HG02571 (cell line): ENCODE results near the gene SLC6A9.

Experiments used
- ATAC-seq: cut with Tn5 transposase; IDR thresholded peaks from one replicate; pipeline ENCODE4 v1.9.1; 2021; ENCODE audit warnings: mild to moderate bottlenecking, moderate library complexity; ENCODE audit not compliant: unreplicated experiment

SLC6A9 gene

DNA sequence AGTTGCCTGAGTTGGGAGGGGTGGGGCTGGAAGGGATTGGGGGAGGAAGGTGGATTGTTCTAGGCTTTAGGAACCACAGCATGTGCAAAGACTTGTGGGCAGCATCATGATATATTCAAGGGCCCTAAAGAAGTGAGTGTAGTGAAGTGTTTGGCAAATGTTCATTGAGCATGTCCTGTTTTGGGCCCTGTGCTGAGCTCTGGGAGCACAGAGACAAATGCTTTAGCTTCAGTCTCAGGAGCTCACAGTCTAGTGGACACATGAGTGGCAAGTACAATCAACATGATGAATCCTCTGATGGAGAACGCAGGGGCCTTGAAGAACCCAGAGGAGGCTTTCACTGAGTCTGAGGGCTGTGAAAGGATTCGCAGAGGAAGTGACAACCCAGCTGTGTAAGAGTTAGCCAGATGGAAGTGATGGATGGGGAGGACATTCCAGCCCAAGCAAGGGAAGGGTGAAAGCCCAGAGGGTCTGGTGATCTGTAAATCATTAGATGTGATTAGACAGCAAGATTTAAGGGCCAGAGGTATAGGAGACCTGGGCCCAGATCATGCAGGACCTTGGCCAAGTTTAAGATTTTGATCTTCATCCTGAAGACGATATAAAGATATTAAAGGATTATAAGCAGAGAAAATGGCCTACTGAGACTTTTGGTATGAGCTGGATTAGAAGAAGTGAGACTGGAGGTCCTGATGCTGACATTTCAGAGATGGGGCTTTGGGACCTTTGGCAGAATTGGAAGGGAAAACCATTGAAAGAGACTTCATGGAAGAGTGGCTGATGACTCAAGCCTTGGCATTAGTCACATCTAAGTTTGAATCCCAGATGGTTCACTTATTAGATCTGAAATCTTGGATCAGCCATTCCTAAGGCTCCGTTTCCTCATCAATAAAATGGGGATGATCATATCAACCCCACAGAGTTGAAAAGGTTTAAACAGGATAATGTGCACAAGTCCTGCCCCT, 80.0 kb downstream of the SLC6A9 start:
- ATAC-seq: no peak

DNA sequence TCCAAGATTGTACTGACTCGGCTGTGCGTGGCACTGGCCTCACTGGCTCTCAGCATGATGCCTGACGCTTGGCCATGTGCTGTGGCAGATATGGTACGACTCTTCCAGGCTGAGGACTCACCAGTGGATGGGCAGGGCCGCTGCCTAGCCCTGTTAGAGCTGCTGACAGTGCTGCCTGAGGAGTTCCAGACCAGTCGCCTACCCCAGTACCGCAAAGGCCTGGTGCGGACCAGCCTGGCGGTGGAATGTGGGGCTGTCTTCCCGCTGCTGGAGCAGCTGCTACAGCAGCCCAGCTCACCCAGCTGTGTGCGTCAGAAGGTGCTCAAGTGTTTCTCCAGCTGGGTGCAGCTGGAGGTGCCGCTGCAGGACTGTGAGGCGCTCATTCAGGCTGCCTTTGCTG, 81.6 kb downstream of the SLC6A9 start:
- no peak for ATAC-seq

- ATAC-seq: no peak
Measured at GRCh38 chr1:43947874-43948437, 83.3 kb downstream of the SLC6A9 start.

DNA sequence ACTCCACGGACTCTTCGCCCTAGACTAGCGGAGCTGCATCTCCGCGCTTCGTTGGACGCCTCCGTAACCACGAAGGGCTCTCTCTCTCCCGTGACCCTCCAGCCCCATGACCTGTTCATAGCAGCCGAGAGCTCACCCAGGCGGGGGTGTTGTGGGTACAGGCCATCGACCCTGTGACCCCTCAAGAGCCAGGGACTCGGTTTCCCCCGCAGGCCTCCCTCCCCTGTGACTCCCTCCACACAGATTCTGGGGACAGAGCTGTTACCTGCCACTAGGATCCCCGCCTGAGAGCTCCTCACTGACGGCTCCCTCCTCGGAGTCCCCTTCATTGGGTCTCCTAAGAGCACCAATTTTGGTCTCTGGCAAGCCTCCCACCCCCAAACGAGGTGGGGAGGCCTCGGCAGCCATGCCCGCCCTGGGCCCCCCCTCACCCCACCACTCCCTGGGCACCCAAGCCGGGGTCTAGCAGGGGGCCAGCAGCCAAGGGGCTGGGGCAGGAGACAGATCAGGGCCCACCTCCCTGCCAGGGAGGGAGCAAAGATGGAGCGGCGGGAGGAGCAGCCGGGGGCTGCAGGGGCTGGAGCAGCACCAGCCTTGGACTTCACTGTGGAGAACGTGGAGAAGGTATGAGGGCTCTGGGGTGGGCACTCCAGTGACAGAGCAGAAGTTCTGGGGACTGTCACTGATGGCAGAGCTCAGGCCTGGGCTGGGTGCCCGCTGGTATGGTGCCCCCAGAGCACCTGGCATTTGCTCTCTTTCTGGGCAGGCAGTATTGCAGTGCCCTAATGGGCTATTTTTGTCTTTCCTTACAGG, 84.0 kb downstream of the SLC6A9 start:
- ATAC-seq: peak; percentile 18
